K562 (cell line): Measurements from ENCODE around the gene LAMA3. TPM values are rescaled to one million over a fixed set of nuclear protein-coding genes. Genes with fewer than 3 reads are reported as not detected.

ENCODE experiments used
- ATAC-seq: fragments of 200-7000 bp; cut with Tn5 transposase; 3 replicates; pipeline ENCODE4 v1.9.1; 2020; ENCODE audit warnings: moderate library complexity
- BruUV-seq: library from RNA; stranded (reverse); fragments of 400-500 nt; replicated peaks from 2 replicates; lab custom pipeline; 2021; lab: Mats Ljungman, UMichigan
- CTCF ChIA-PET: fragments of 300-600 bp; formaldehyde crosslinking; extraction: SDS; loops from one replicate; lab custom pipeline; 2021; ENCODE audit warnings: low intra/inter-chr PET ratio; lab: Yijun Ruan, JAX
- POLR2A ChIA-PET: fragments of 300-600, 350-650 bp; sonication (Branson Sonifier 250); formaldehyde crosslinking; extraction: SDS; loops from one replicate; lab custom pipeline; 2021; ENCODE audit warnings: antibody characterized with exemption, inconsistent platforms; lab: Yijun Ruan, JAX
- DNase-seq, 4 experiments: peaks; one replicate each; pipeline versions ENCODE4 v3.0.0 to v3.0.0-alpha.2; 2011 to 2018; ENCODE audit warnings: low spot score in 3 of 4, mixed read lengths in 3 of 4; ENCODE audit errors: extremely low read depth in 1 of 4
- FAIRE-seq: peaks from 2 replicates; lab custom pipeline; 2011; peaks lifted over from hg19 to GRCh38; lab: Jason Lieb, UNC
- H2AFZ ChIP-seq: 2 replicates; pipeline ENCODE4 v1.6.0; 2011; ENCODE audit warnings: low read depth, low read length, control low read depth, inconsistent platforms
- H3K27ac ChIP-seq: fragments of 200-600 bp; 3 replicates; pipeline ENCODE4 v1.8.0; 2011; ENCODE audit warnings: low read depth, mild to moderate bottlenecking, control low read depth, inconsistent platforms, low read length, moderate library complexity, mixed read lengths; ENCODE audit errors: extremely low read depth
- H3K27me3 ChIP-seq, 2 experiments: fragments of 300-600 bp in 1 of 2; 2 replicates in 1 of 2; 3 replicates in 1 of 2; pipeline versions ENCODE4 v1.6.0 to v1.8.0; 2011; ENCODE audit warnings: inconsistent platforms in 2 of 2, low read length in 2 of 2, mild to moderate bottlenecking in 1 of 2, mixed read lengths in 1 of 2, moderate library complexity in 1 of 2; ENCODE audit not compliant: control insufficient read depth in 2 of 2, insufficient read depth in 2 of 2
- H3K36me3 ChIP-seq: fragments of 300-600 bp; 3 replicates; pipeline ENCODE4 v1.8.0; 2011; ENCODE audit warnings: mild to moderate bottlenecking, low read length, inconsistent platforms; ENCODE audit not compliant: control insufficient read depth, insufficient read depth
- H3K4me1 ChIP-seq, 2 experiments: fragments of 200-600 bp in 1 of 2; replicated peaks in 1 of 2; 2 replicates in 1 of 2; 3 replicates in 1 of 2; pipeline versions ENCODE4 v1.5.1 to v1.8.0; 2011; ENCODE audit warnings: inconsistent platforms in 2 of 2, low read length in 2 of 2, mild to moderate bottlenecking in 1 of 2, mixed read lengths in 1 of 2, moderate library complexity in 1 of 2; ENCODE audit not compliant: control insufficient read depth in 2 of 2, insufficient read depth in 2 of 2
- H3K4me2 ChIP-seq: 2 replicates; pipeline ENCODE4 v1.6.1; 2011; ENCODE audit warnings: low read length, control low read depth, inconsistent platforms, mixed read lengths; ENCODE audit not compliant: insufficient read depth
- H3K4me3 ChIP-seq: fragments of 200-600 bp; sonication (generic), shearing (Covaris generic); 2 replicates; pipeline ENCODE4 v1.5.1; 2016; ENCODE audit warnings: control low read depth, inconsistent platforms
- H3K79me2 ChIP-seq: fragments of 200-600 bp; 3 replicates; pipeline ENCODE4 v1.8.0; 2011; ENCODE audit warnings: low read length, inconsistent platforms; ENCODE audit not compliant: control insufficient read depth, insufficient read depth
- H3K9ac ChIP-seq, 2 experiments: 2 replicates each; pipeline versions ENCODE4 v1.6.0 to v1.6.1; 2011; ENCODE audit warnings: low read depth in 2 of 2, low read length in 2 of 2, control low read depth in 1 of 2, inconsistent platforms in 1 of 2, mild to moderate bottlenecking in 1 of 2, mixed read lengths in 1 of 2; ENCODE audit not compliant: insufficient read depth in 1 of 2
- H3K9me1 ChIP-seq: one replicate; pipeline ENCODE4 v1.6.0; 2011; ENCODE audit warnings: inconsistent platforms, mild to moderate bottlenecking, low read length, moderate library complexity; ENCODE audit not compliant: control insufficient read depth, insufficient read depth
- H3K9me3 ChIP-seq: replicated peaks from 2 replicates; pipeline ENCODE4 v1.5.1; 2011; ENCODE audit warnings: low read depth, low read length, inconsistent platforms; ENCODE audit not compliant: control insufficient read depth, insufficient read depth
- H4K20me1 ChIP-seq: replicated peaks from 2 replicates; pipeline ENCODE4 v1.6.1; 2011; ENCODE audit warnings: low read length, inconsistent platforms, mixed read lengths; ENCODE audit not compliant: control insufficient read depth, insufficient read depth
- BDP1 ChIP-seq: IDR thresholded peaks from 3 replicates; pipeline ENCODE4 v1.6.1; 2011; ENCODE audit not compliant: insufficient read length, insufficient read depth
- DPF2 ChIP-seq: fragments of 450-650 bp; IDR thresholded peaks from 2 replicates; pipeline ENCODE4 v1.6.1; 2016
- EZH2 ChIP-seq: IDR thresholded peaks from 2 replicates; pipeline ENCODE4 v1.6.1; 2012; ENCODE audit warnings: low read depth, mild to moderate bottlenecking, inconsistent platforms, low read length, borderline replicate concordance
- FOXP1 ChIP-seq: sonication (generic); formaldehyde crosslinking; IDR thresholded peaks from 2 replicates; pipeline ENCODE4 v1.8.0; 2022; ENCODE audit warnings: mild to moderate bottlenecking, missing genetic modification reagents
- HDAC1 ChIP-seq, 2 experiments: fragments of 450-650 bp; IDR thresholded peaks; 2 replicates each; pipeline ENCODE4 v1.6.1; 2016 to 2017; ENCODE audit warnings: inconsistent platforms in 1 of 2, mild to moderate bottlenecking in 1 of 2, moderate library complexity in 1 of 2
- HOXB6 ChIP-seq: fragments of 250-450 bp; sonication (Bioruptor Pico); IDR thresholded peaks from 2 replicates; pipeline ENCODE4 v1.5.1; 2022; ENCODE audit warnings: mild to moderate bottlenecking, borderline replicate concordance
- MTA2 ChIP-seq: fragments of 450-650 bp; IDR thresholded peaks from 2 replicates; pipeline ENCODE4 v1.6.1; 2016; ENCODE audit warnings: low read depth
- RFX5 ChIP-seq: IDR thresholded peaks from 2 replicates; pipeline ENCODE4 v1.6.1; 2011; ENCODE audit warnings: low read depth, mild to moderate bottlenecking, improper control_type of control experiment, low read length
- SIRT6 ChIP-seq: IDR thresholded peaks from one replicate; pipeline ENCODE4 v1.6.1; 2012; ENCODE audit warnings: low read depth, mild to moderate bottlenecking, control low read depth, inconsistent platforms, low read length, moderate library complexity
- SIX5 ChIP-seq, 2 experiments: IDR thresholded peaks; 2 replicates each; pipeline ENCODE4 v1.6.1; 2011; ENCODE audit warnings: low read length in 2 of 2, borderline replicate concordance in 1 of 2, low read depth in 1 of 2, mild to moderate bottlenecking in 1 of 2, moderate library complexity in 1 of 2; ENCODE audit not compliant: insufficient read depth in 1 of 2
- SLC30A9 ChIP-seq: fragments of 250-450 bp; sonication (Bioruptor Pico); IDR thresholded peaks from 2 replicates; pipeline ENCODE4 v1.8.0; 2022; ENCODE audit warnings: mild to moderate bottlenecking, moderate library complexity
- THRA ChIP-seq: fragments of 450-650 bp; IDR thresholded peaks from 2 replicates; pipeline ENCODE4 v1.6.1; 2017; ENCODE audit warnings: mild to moderate bottlenecking, moderate library complexity
- ZBTB7A ChIP-seq: IDR thresholded peaks from 2 replicates; pipeline ENCODE4 v1.6.1; 2011; ENCODE audit warnings: low read depth, mild to moderate bottlenecking, low read length, moderate library complexity, borderline replicate concordance; ENCODE audit not compliant: control insufficient read depth
- ZNF124 ChIP-seq: sonication (generic); formaldehyde crosslinking; IDR thresholded peaks from 2 replicates; pipeline ENCODE4 v1.8.1; 2022; ENCODE audit warnings: missing genetic modification reagents
- ZNF133 ChIP-seq: fragments of 250-450 bp; sonication (Bioruptor Pico); IDR thresholded peaks from 2 replicates; pipeline ENCODE4 v1.4.0; 2020; ENCODE audit warnings: mild to moderate bottlenecking
- ZNF175 ChIP-seq: fragments of 200-800 bp; sonication (Bioruptor generic); IDR thresholded peaks from 2 replicates; pipeline ENCODE4 v1.6.1; 2016; ENCODE audit warnings: low read depth, mild to moderate bottlenecking, missing genetic modification characterization, missing compliant biosample characterization
- ZNF282 ChIP-seq: sonication (generic); formaldehyde crosslinking; IDR thresholded peaks from 2 replicates; pipeline ENCODE4 v1.8.1; 2023; ENCODE audit warnings: missing genetic modification reagents
- WGBS: fragments of 100-300 bp; shearing (Covaris generic); methylation state at CpG from one replicate; pipeline ENCODE4 v1.1.6; 2016; ENCODE audit warnings: low coverage, mixed read lengths; ENCODE audit not compliant: insufficient coverage; ENCODE audit errors: missing lambda C conversion rate; 5-methylcytosine and 5-hydroxymethylcytosine counted together
- in situ Hi-C: fragments of 300-500 bp; cut with MboI; formaldehyde crosslinking; loops from 4 replicates; pipeline ENCODE4 v1.15.0; 2018; ENCODE audit warnings: inconsistent platforms, mixed read lengths
- intact Hi-C: fragments of 100-400 bp; cut with micrococcal nuclease; formaldehyde crosslinking; loops from 2 replicates; pipeline ENCODE4 v1.14.2; 2022
- polyA plus RNA-seq, 8 experiments: library from polyadenylated mRNA; depleted of rRNA in 4 of 8; stranded (reverse) in 5 of 8; unstranded in 3 of 8; fragments of >200 nt; fragmentation: Nextera tagmentation in 2 of 8; fragmentation: Illumina TruSeq in 1 of 8; extraction: Ambion mirVana in 2 of 8; extraction: Trizol in 1 of 8; gene quantifications; 2 replicates each; pipeline versions ENCODE4 v1.2.1 to v1.2.3, GENCODE V29; 2011 to 2014; ENCODE audit warnings: inconsistent platforms in 1 of 8, missing spikeins in 1 of 8
- total RNA-seq, 7 experiments: library from RNA; depleted of rRNA in 6 of 7; stranded (reverse); fragments of >200 nt in 6 of 7; fragmentation: Illumina TruSeq in 2 of 7; extraction: Trizol in 2 of 7; gene quantifications; 2 replicates each; pipeline versions ENCODE4 v1.2.1 to v1.2.3, GENCODE V29; 2011 to 2021; ENCODE audit warnings: low replicate concordance in 1 of 7

Gene LAMA3
- total and polyA plus RNA-seq, 9 of the 15 experiments (the other 6 are each of a cell fraction or from before 2014, with no cell fraction given), result 0.07 TPM; not detected in 8

- in situ Hi-C loops, result no loop called here
- Histone ChIP-seq H3K27ac (no peak overlapping the region), H3K9me1 (no peaks in the 10 kb centered on the region), H3K9me3 (no peaks in the 10 kb centered on the region), H3K4me1 (no peaks in the 10 kb centered on the region), H3K79me2 (no peaks in the 10 kb centered on the region), H3K4me2 (no peak overlapping the region), H4K20me1 (no peaks in the 10 kb centered on the region), H2AFZ (no peak overlapping the region), H3K36me3 (no peaks in the 10 kb centered on the region), H3K27me3 (peaks cover 0 to 7% of the 10 kb centered on the region in 2 experiments; a peak in 1 of 5 replicates), H3K9ac (no peak overlapping the region), H3K4me3 (no peak overlapping the region)
- POLR2A ChIA-PET, result interaction anchor here (1.3 kb wide), 1 partner anchor 224 kb away, joined by 3 read pairs; no protein-coding TSS in a partner anchor
- WGBS, result 3% methylated on average over 9 of the region's 9 CpGs
- no TSS peak for BruUV-seq
- ATAC-seq (no peak), FAIRE-seq (no peak), DNase-seq (no peak)
- TF ChIP-seq MTA2 (no peak), RFX5 (no peak), EZH2 (no peak), HOXB6 (no peak), HDAC1 (IDR thresholded peaks at IDR 0.05) (no peak), FOXP1 (no peak), ZNF282 (CRISPR knock-in tag) (no peak), DPF2 (no peak), ZNF175 (CRISPR knock-in tag) (no peak), ZNF124 (CRISPR knock-in tag) (no peak), SIX5 (IDR thresholded peaks at IDR 0.05; ENCODE audit: borderline replicate concordance in 1 of 2, insufficient read depth in 1 of 2, low read depth in 1 of 2, low read length in 2 of 2) (no peak), SIRT6 (no peak), SLC30A9 (CRISPR knock-in tag) (no peak), ZBTB7A (no peak), BDP1 (no peak), THRA (no peak), ZNF133 (no peak)
- TF ChIP-seq, all 486 proteins: peak for 0
- intact Hi-C loops, result loop anchor here (5.0 kb wide), 1 partner anchor 150 kb away; no protein-coding TSS in a partner anchor
- CTCF ChIA-PET, result no interaction called here
Observed at GRCh38 chr18:23967321-23968089, 278.3 kb downstream of the LAMA3 start.
